ENCODE data around the gene BBX.

Gene BBX

GRCh38 chr3:107599772-107600145 is 77.0 kb downstream of the BBX start:
- ChIA-PET POLR2A (ENCODE audit: low non-redundant PET) (no interaction called here), CTCF (interaction anchor here (0.6 to 1.0 kb wide), 2 partner anchors 281 to 328 kb away, joined by 3 to 5 read pairs; no protein-coding TSS in a partner anchor)
- TF ChIP-seq CTCF (conservative IDR thresholded peaks at IDR 0.05; ENCODE audit: low read depth) = no peak
- no peak for DNase-seq (ENCODE audit: low spot score)
- H3K27ac ChIP-seq = no peak overlapping the region

GRCh38 chr3:107600780-107601179 is 78.0 kb downstream of the BBX start:
- CTCF ChIA-PET = no interaction called here
- DNase-seq (ENCODE audit: low spot score) = no peak

GRCh38 chr3:107604057-107604822 is 81.5 kb downstream of the BBX start:
- no peak overlapping the region for H3K27ac ChIP-seq
- POLR2A ChIA-PET (ENCODE audit: low non-redundant PET) = no interaction called here

More at GRCh38 chr3:107600780-107601179, 78.0 kb downstream of the BBX start:
- no peak overlapping the region for H3K27ac ChIP-seq
- POLR2A ChIA-PET (ENCODE audit: low non-redundant PET) = no interaction called here
- no peak for TF ChIP-seq CTCF (conservative IDR thresholded peaks at IDR 0.05; ENCODE audit: low read depth)

GRCh38 chr3:107611775-107612469 is 89.2 kb downstream of the BBX start:
- no peak for TF ChIP-seq CTCF (conservative IDR thresholded peaks at IDR 0.05; ENCODE audit: low read depth)
- ChIA-PET CTCF (interaction anchor here (1.1 kb wide), 1 partner anchor 191 kb away, joined by 3 read pairs; no protein-coding TSS in a partner anchor), POLR2A (ENCODE audit: low non-redundant PET) (no interaction called here)
- no peak overlapping the region for H3K27ac ChIP-seq
- no peak for DNase-seq (ENCODE audit: low spot score)

More at GRCh38 chr3:107604057-107604822, 81.5 kb downstream of the BBX start:
- TF ChIP-seq CTCF (conservative IDR thresholded peaks at IDR 0.05; ENCODE audit: low read depth) = no peak
- CTCF ChIA-PET = no interaction called here
- no peak for DNase-seq (ENCODE audit: low spot score)

- TF ChIP-seq CTCF (conservative IDR thresholded peaks at IDR 0.05; ENCODE audit: low read depth) = no peak
- ChIA-PET POLR2A (ENCODE audit: low non-redundant PET) (no interaction called here), CTCF (no interaction called here)
- no peak for DNase-seq (ENCODE audit: low spot score)
- H3K27ac ChIP-seq = no peak overlapping the region
Observed at GRCh38 chr3:107612664-107613084, 89.9 kb downstream of the BBX start.

- POLR2A ChIA-PET (ENCODE audit: low non-redundant PET) = no interaction called here
- no peak for TF ChIP-seq CTCF (conservative IDR thresholded peaks at IDR 0.05; ENCODE audit: low read depth)
- CTCF ChIA-PET = no interaction called here
- DNase-seq (ENCODE audit: low spot score) = no peak
- H3K27ac ChIP-seq = no peak overlapping the region
Observed at GRCh38 chr3:107619549-107619948, 96.8 kb downstream of the BBX start.

Data from RWPE1 (cell line).